GM12891 (cell line): ENCODE measurements around the gene SKIDA1.

Source experiments
- PAX5 ChIP-seq: IDR thresholded peaks from 2 replicates; pipeline ENCODE4 v1.6.1; 2011; ENCODE audit warnings: low read length, moderate library complexity, mild to moderate bottlenecking; ENCODE audit not compliant: insufficient read depth, severe bottlenecking
- POLR2A ChIP-seq: IDR thresholded peaks from 2 replicates; pipeline ENCODE4 v1.6.1; 2011; ENCODE audit warnings: low read depth, low read length, control low read depth
- POLR2AphosphoS5 ChIP-seq: IDR thresholded peaks from 2 replicates; pipeline ENCODE4 v1.6.1; 2011; ENCODE audit warnings: low read depth, low read length, control low read depth
- POU2F2 ChIP-seq: IDR thresholded peaks from 2 replicates; pipeline ENCODE4 v1.6.1; 2011; ENCODE audit warnings: low read depth, mild to moderate bottlenecking, control low read depth, low read length, moderate library complexity
- SPI1 ChIP-seq: IDR thresholded peaks from 2 replicates; pipeline ENCODE4 v1.6.1; 2011; ENCODE audit warnings: low read depth, low read length, control low read depth
- TAF1 ChIP-seq: IDR thresholded peaks from 2 replicates; pipeline ENCODE4 v1.6.1; 2011; ENCODE audit warnings: low read depth, low read length, control low read depth

DNA sequence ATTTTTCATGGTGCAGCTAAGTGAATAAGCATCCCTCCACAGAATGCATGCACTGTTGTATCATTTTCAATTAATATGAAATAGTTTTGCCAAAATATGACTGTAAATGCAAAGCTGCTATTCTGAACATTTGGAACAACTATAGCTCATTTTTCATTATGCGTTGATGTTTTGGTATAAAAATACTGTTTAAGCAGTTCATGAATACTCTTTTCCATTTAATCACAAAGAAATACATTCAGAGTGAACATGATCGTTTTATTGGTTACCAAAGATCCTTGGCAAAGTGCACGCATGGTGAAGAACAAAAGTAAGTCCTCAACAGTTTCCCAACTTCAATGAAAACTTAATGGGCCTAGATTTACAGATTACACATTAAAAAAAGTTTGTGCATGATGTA is 33.1 kb downstream of the SKIDA1 start:
- TF ChIP-seq POLR2A (no peak), TAF1 (no peak), POLR2AphosphoS5 (no peak), PAX5 (no peak), POU2F2 (no peak), SPI1 (no peak)
